IMR-90 (cell line): ENCODE results near the gene ABCG4. TPM values are rescaled to one million over a fixed set of nuclear protein-coding genes. Genes with fewer than 3 reads are reported as not detected.

ENCODE experiments used
- ATAC-seq: fragments of 200-7000 bp; cut with Tn5 transposase; 2 replicates; pipeline ENCODE4 v1.9.1; 2020; ENCODE audit warnings: low read depth, mild to moderate bottlenecking, moderate library complexity
- BruUV-seq: library from RNA; stranded (reverse); fragments of 400-500 nt; replicated peaks from 2 replicates; lab custom pipeline; 2021; lab: Mats Ljungman, UMichigan
- CTCF ChIA-PET: fragments of 300-600 bp; formaldehyde crosslinking; extraction: SDS; loops from one replicate; lab custom pipeline; 2021; ENCODE audit warnings: antibody characterized with exemption; lab: Yijun Ruan, JAX
- POLR2A ChIA-PET: fragments of 300-600 bp; sonication (Branson Sonifier 250); formaldehyde crosslinking; loops from one replicate; lab custom pipeline; 2022; ENCODE audit warnings: antibody characterized with exemption; ENCODE audit not compliant: unreplicated experiment; lab: Charles Lee
- DNase-seq: peaks from one replicate; pipeline ENCODE4 v3.0.0; 2013
- H2AFZ ChIP-seq: replicated peaks from 2 replicates; pipeline ENCODE3; 2013; ENCODE audit warnings: low read length, mild to moderate bottlenecking; ENCODE audit not compliant: poor library complexity
- H2AK5ac ChIP-seq: 2 replicates; pipeline ENCODE4 v1.6.1; 2013; ENCODE audit warnings: low read depth, low read length, inconsistent platforms
- H2AK9ac ChIP-seq: replicated peaks from 2 replicates; pipeline ENCODE3; 2013; ENCODE audit warnings: mild to moderate bottlenecking, low read depth, low read length, moderate library complexity; ENCODE audit not compliant: poor library complexity
- H2BK120ac ChIP-seq: 2 replicates; pipeline ENCODE4 v1.6.1; 2013; ENCODE audit warnings: low read depth, low read length, inconsistent platforms
- H2BK15ac ChIP-seq: 3 replicates; pipeline ENCODE4 v1.6.1; 2013; ENCODE audit warnings: low read depth, low read length, inconsistent platforms
- H2BK20ac ChIP-seq: 2 replicates; pipeline ENCODE4 v1.6.1; 2013; ENCODE audit warnings: low read depth, mild to moderate bottlenecking, inconsistent platforms, low read length, moderate library complexity
- H2BK5ac ChIP-seq: 2 replicates; pipeline ENCODE4 v1.6.1; 2013; ENCODE audit warnings: mild to moderate bottlenecking, low read depth, low read length, inconsistent platforms; ENCODE audit not compliant: poor library complexity, severe bottlenecking
- H3K14ac ChIP-seq: replicated peaks from 2 replicates; pipeline ENCODE4 v1.6.1; 2013; ENCODE audit warnings: low read depth, low read length, inconsistent platforms
- H3K18ac ChIP-seq: 2 replicates; pipeline ENCODE4 v1.6.1; 2013; ENCODE audit warnings: low read depth, low read length, control low read depth
- H3K23ac ChIP-seq: 2 replicates; pipeline ENCODE4 v1.6.1; 2013; ENCODE audit warnings: low read depth, low read length, inconsistent platforms
- H3K27ac ChIP-seq: 2 replicates; pipeline ENCODE4 v1.5.1; 2013; ENCODE audit warnings: mild to moderate bottlenecking, control low read depth, low read length; ENCODE audit not compliant: insufficient read depth
- H3K27me3 ChIP-seq: 2 replicates; pipeline ENCODE4 v1.6.1; 2013; ENCODE audit warnings: low read length; ENCODE audit not compliant: control insufficient read depth, insufficient read depth
- H3K36me3 ChIP-seq: 2 replicates; pipeline ENCODE4 v1.6.1; 2013; ENCODE audit warnings: low read length, mixed read lengths; ENCODE audit not compliant: control insufficient read depth, insufficient read depth
- H3K4ac ChIP-seq: 2 replicates; pipeline ENCODE4 v1.6.1; 2013; ENCODE audit warnings: low read depth, low read length, inconsistent platforms
- H3K4me1 ChIP-seq: 2 replicates; pipeline ENCODE4 v1.6.1; 2013; ENCODE audit warnings: low read length, mixed read lengths; ENCODE audit not compliant: control insufficient read depth, insufficient read depth
- H3K4me2 ChIP-seq: 2 replicates; pipeline ENCODE4 v1.6.1; 2013; ENCODE audit warnings: low read depth, mild to moderate bottlenecking, control low read depth, low read length, moderate library complexity
- H3K4me3 ChIP-seq: 2 replicates; pipeline ENCODE4 v1.5.1; 2013; ENCODE audit warnings: low read depth, mild to moderate bottlenecking, control low read depth, low read length, moderate library complexity; ENCODE audit not compliant: insufficient read depth
- H3K56ac ChIP-seq: 2 replicates; pipeline ENCODE4 v1.6.1; 2013; ENCODE audit warnings: low read length, inconsistent platforms; ENCODE audit not compliant: insufficient read depth; ENCODE audit errors: extremely low read depth
- H3K79me1 ChIP-seq, 2 experiments: 2 replicates each; pipeline ENCODE4 v1.6.1; 2013; ENCODE audit warnings: low read length in 2 of 2, inconsistent platforms in 1 of 2, low read depth in 1 of 2
- H3K9ac ChIP-seq: 2 replicates; pipeline ENCODE4 v1.6.1; 2013; ENCODE audit warnings: low read depth, low read length, control low read depth
- H3K9me1 ChIP-seq: 2 replicates; pipeline ENCODE4 v1.6.1; 2013; ENCODE audit warnings: low read length, inconsistent platforms; ENCODE audit not compliant: insufficient read depth
- H3K9me3 ChIP-seq: 2 replicates; pipeline ENCODE4 v1.6.1; 2013; ENCODE audit warnings: low read length; ENCODE audit not compliant: control insufficient read depth, insufficient read depth
- H4K20me1 ChIP-seq: 2 replicates; pipeline ENCODE4 v1.6.1; 2013; ENCODE audit warnings: low read length, inconsistent platforms; ENCODE audit not compliant: insufficient read depth
- H4K5ac ChIP-seq: 2 replicates; pipeline ENCODE4 v1.6.1; 2013; ENCODE audit warnings: mild to moderate bottlenecking, low read depth, low read length, control low read depth
- H4K8ac ChIP-seq, 2 experiments: 2 replicates each; pipeline ENCODE4 v1.6.1; 2013; ENCODE audit warnings: low read depth in 2 of 2, low read length in 2 of 2, control low read depth in 1 of 2, inconsistent platforms in 1 of 2
- H4K91ac ChIP-seq: 2 replicates; pipeline ENCODE4 v1.6.1; 2013; ENCODE audit warnings: low read depth, low read length, inconsistent platforms; ENCODE audit not compliant: insufficient read depth
- BHLHE40 ChIP-seq: fragments of 150-350 bp; IDR thresholded peaks from 2 replicates; pipeline ENCODE4 v1.6.1; 2016; ENCODE audit warnings: mild to moderate bottlenecking, low read depth, low read length
- FOS ChIP-seq: fragments of 150-350 bp; IDR thresholded peaks from 2 replicates; pipeline ENCODE4 v1.6.1; 2016; ENCODE audit warnings: low read depth, low read length
- MAFK ChIP-seq: IDR thresholded peaks from 2 replicates; pipeline ENCODE4 v1.6.1; 2012; ENCODE audit warnings: low read depth, low read length, improper control_type of control experiment
- NFE2L2 ChIP-seq: fragments of 150-350 bp; IDR thresholded peaks from 2 replicates; pipeline ENCODE4 v1.6.1; 2016; ENCODE audit warnings: low read depth, mild to moderate bottlenecking, low read length
- POLR2A ChIP-seq: IDR thresholded peaks from 2 replicates; pipeline ENCODE4 v1.6.1; 2012; ENCODE audit warnings: mild to moderate bottlenecking, low read depth, low read length
- RFX5 ChIP-seq: IDR thresholded peaks from 2 replicates; pipeline ENCODE4 v1.8.0; 2012; ENCODE audit warnings: low read depth, mild to moderate bottlenecking, low read length, moderate library complexity
- WGBS, 2 experiments: methylation state at CpG; one replicate each; pipeline versions ENCODE4 v1.1.5 to v1.1.7; 2013; ENCODE audit warnings: missing lambda C conversion rate in 2 of 2; ENCODE audit not compliant: insufficient read length in 1 of 2; ENCODE audit errors: extremely low coverage in 2 of 2; 5-methylcytosine and 5-hydroxymethylcytosine counted together
- dilution Hi-C: fragments of 300-500 bp; cut with HindIII; formaldehyde crosslinking; loops from one replicate; pipeline ENCODE4 v1.14.3; 2018; ENCODE audit warnings: low sequenced_read_pairs; ENCODE audit not compliant: unreplicated experiment
- in situ Hi-C: fragments of 300-500 bp; cut with MboI; formaldehyde crosslinking; loops from 3 replicates; pipeline ENCODE4 v1.14.3; 2019; ENCODE audit warnings: low sequenced_read_pairs, inconsistent platforms, mixed read lengths
- intact Hi-C: fragments of 100-400 bp; cut with micrococcal nuclease; formaldehyde crosslinking; loops from 2 replicates; pipeline ENCODE4 v1.10.0; 2022
- polyA plus RNA-seq, 3 experiments: library from polyadenylated mRNA; depleted of rRNA; stranded (reverse); fragments of >200 nt; gene quantifications; 2 replicates each; pipeline ENCODE4 v1.2.3, GENCODE V29; 2012; ENCODE audit warnings: low replicate concordance in 1 of 3
- total RNA-seq: library from RNA; depleted of rRNA; stranded (reverse); fragments of >200 nt; gene quantifications from 2 replicates; pipeline ENCODE4 v1.2.3, GENCODE V29; 2012
- TF ChIP-seq, protein P1 (sequence below): conservative IDR thresholded peaks from 2 replicates; pipeline ENCODE4 v1.5.1; 2012; ENCODE audit warnings: mild to moderate bottlenecking, low read depth, low read length, improper control_type of control experiment

ABCG4 gene
- total and polyA plus RNA-seq, 2 of the 4 experiments (the other 2 are of a cell fraction) = under 0.01 to 0.26 TPM

DNA sequence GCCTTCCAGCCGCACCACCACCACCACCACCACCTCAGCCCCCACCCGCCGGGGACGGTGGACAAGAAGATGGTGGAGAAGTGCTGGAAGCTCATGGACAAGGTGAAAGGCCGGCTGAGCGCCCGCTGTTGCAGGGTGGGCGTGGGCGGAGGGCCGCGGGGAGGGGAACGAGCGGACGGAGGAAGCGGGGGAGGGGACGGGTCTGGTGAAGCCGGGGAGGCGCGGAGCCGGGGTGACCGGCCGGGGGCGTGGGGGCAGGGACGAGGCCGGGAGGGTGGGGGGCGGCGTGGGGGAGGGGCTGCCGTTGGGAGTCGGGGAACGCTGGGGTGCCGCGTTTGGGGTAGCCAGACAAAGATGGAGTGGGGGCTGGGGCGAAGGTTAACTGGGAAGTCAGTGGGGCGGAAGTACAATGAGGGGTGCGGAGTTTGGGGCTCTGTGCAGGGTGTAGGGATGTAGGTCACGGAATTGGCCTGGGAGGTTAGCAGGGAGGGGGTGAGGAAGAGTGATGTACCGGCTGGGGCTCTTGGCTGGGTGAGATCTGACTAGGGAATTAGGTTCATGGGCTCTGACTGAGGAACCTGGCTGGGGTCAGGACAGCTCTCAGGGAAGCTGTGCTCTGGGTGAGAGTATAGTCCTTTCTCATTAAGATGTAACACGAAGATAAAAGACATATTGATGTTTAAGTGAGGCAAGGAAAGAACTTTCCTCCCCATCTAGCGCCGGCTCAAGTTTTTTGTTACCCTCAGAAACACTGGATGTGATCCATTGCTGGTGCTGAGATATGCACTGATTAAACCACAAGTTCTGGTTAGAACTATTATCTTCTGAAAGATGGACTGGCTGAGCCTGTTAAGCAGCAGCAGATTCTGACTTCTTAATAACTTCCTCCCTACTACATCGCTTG, 57.9 kb downstream of the ABCG4 start (continued):
- TF ChIP-seq BHLHE40 = no peak
- no peak for TF ChIP-seq RFX5
- no peak for TF ChIP-seq FOS

DNA sequence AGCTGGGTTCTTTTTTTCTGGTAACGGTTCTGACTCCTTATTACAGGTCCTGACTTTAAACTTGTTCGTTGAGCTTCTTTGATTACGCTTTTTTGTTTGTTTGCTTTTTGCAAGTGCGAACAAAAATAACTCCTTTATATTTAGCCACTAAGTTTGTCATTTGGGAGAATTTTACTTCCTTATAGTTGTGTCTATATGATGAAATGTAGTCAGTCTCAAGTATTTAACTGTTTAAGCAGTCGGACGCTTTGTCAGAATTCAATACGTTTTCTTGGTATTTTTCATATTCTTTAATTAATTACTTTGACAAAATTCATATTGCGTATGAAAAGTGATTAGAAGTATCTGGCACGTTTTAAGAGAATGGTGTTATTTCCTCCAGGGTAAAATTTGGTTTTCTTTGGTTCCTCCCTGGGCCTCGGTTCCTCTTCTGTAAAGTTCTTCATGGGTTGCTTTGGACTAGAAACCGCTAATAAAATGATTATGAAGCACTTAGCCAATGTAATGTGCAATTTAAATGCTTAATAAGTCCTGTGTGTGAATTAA, 58.6 kb downstream of the ABCG4 start:
- Histone ChIP-seq H2AK9ac (no peak overlapping the region), H3K36me3 (no peaks in the 10 kb centered on the region), H3K9me3 (no peaks in the 10 kb centered on the region), H3K4me2 (peak overlapping the region; percentile 92), H4K20me1 (peaks cover 30% of the 10 kb centered on the region), H2AK5ac (no peak overlapping the region; the same call in 1 of the 2 replicates), H3K14ac (peak overlapping the region; percentile 88; the same call in 1 of the 2 replicates), H2AFZ (no peak overlapping the region), H3K79me1 (peaks cover 6 to 30% of the 10 kb centered on the region in 2 experiments; a peak in 3 of 4 replicates), H2BK15ac (no peak overlapping the region; the same call in 2 of the 3 replicates), H3K27me3 (no peaks in the 10 kb centered on the region), H3K23ac (peak overlapping the region; percentile 52), H3K9me1 (peaks cover 9% of the 10 kb centered on the region), H3K9ac (peak overlapping the region; percentile 98; the same call in 1 of the 2 replicates), H2BK20ac (no peak overlapping the region), H4K5ac (no peak overlapping the region; the same call in 1 of the 2 replicates), H3K4me1 (peaks cover 5% of the 10 kb centered on the region), H3K27ac (no peak overlapping the region), H2BK120ac (no peak overlapping the region), H4K91ac (no peak overlapping the region), H4K8ac (no peak overlapping the region), H3K18ac (peak overlapping the region; percentile 65; the same call in 1 of the 2 replicates), H3K4ac (peak overlapping the region; percentile 92; the same call in 1 of the 2 replicates), H3K56ac (peak overlapping the region; percentile 92; the same call in 1 of the 2 replicates), H3K4me3 (peak overlapping the region; percentile 100), H2BK5ac (peak overlapping the region; percentile 97)
- no TSS peak for BruUV-seq
- ChIA-PET POLR2A (no interaction called here), CTCF (interaction anchor here (0.8 to 1.6 kb wide), 2 partner anchors 77 to 267 kb away, joined by 3 to 8 read pairs; no protein-coding TSS in a partner anchor)
- in situ Hi-C loops = no loop called here
- DNase-seq (no peak), ATAC-seq (no peak)
- intact Hi-C loops = loop anchor here (5.0 kb wide), 1 partner anchor 55 kb away; no protein-coding TSS in a partner anchor
- TF ChIP-seq RFX5 = no peak
- TF ChIP-seq POLR2A = no peak
- TF ChIP-seq MAFK = no peak
- no peak for TF ChIP-seq FOS
- TF ChIP-seq, protein P1, sequence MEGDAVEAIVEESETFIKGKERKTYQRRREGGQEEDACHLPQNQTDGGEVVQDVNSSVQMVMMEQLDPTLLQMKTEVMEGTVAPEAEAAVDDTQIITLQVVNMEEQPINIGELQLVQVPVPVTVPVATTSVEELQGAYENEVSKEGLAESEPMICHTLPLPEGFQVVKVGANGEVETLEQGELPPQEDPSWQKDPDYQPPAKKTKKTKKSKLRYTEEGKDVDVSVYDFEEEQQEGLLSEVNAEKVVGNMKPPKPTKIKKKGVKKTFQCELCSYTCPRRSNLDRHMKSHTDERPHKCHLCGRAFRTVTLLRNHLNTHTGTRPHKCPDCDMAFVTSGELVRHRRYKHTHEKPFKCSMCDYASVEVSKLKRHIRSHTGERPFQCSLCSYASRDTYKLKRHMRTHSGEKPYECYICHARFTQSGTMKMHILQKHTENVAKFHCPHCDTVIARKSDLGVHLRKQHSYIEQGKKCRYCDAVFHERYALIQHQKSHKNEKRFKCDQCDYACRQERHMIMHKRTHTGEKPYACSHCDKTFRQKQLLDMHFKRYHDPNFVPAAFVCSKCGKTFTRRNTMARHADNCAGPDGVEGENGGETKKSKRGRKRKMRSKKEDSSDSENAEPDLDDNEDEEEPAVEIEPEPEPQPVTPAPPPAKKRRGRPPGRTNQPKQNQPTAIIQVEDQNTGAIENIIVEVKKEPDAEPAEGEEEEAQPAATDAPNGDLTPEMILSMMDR = no peak
- no peak for TF ChIP-seq NFE2L2
- dilution Hi-C loops = no loop called here
- WGBS, 2 experiments = no CpG with 5 or more reads among the region's 11 CpGs
